IgD-negative memory B cell (primary cell): ENCODE measurements around the gene ABCC3. TPM values are rescaled to one million over a fixed set of nuclear protein-coding genes. Genes with fewer than 3 reads are reported as not detected.

Source experiments
- H3K27ac Mint-ChIP-seq, 3 donors: one replicate each; pipeline ENCODE4 v1.8.0; 2020 to 2022; ENCODE audit warnings: mild to moderate bottlenecking in 3 of 3, mixed read lengths in 3 of 3, moderate library complexity in 1 of 3
- H3K27me3 Mint-ChIP-seq: one replicate; pipeline ENCODE4 v1.8.0; 2021; ENCODE audit warnings: mixed read lengths
- H3K36me3 Mint-ChIP-seq: one replicate; pipeline ENCODE4 v1.8.0; 2020; ENCODE audit warnings: mild to moderate bottlenecking, mixed read lengths
- H3K4me1 Mint-ChIP-seq, 3 donors: one replicate each; pipeline ENCODE4 v1.8.0; 2020 to 2022; ENCODE audit warnings: mixed read lengths in 3 of 3, mild to moderate bottlenecking in 1 of 3
- H3K4me3 Mint-ChIP-seq, 4 donors: one replicate each; pipeline ENCODE4 v1.8.0; 2020 to 2022; ENCODE audit warnings: mild to moderate bottlenecking in 4 of 4, mixed read lengths in 4 of 4, moderate library complexity in 3 of 4
- H3K9me3 Mint-ChIP-seq, 3 donors: one replicate each; pipeline ENCODE4 v1.8.0; 2020 to 2021; ENCODE audit warnings: mixed read lengths in 3 of 3, mild to moderate bottlenecking in 1 of 3
- polyA plus RNA-seq: library from polyadenylated mRNA; unstranded; fragments of 300-500 nt; fragmentation: Illumina TruSeq; gene quantifications from one replicate; pipeline ENCODE4 v1.2.3, GENCODE V29; 2021

Gene ABCC3
- polyA plus RNA-seq, 1 donor from 2014 or later, result 0.91 TPM

DNA sequence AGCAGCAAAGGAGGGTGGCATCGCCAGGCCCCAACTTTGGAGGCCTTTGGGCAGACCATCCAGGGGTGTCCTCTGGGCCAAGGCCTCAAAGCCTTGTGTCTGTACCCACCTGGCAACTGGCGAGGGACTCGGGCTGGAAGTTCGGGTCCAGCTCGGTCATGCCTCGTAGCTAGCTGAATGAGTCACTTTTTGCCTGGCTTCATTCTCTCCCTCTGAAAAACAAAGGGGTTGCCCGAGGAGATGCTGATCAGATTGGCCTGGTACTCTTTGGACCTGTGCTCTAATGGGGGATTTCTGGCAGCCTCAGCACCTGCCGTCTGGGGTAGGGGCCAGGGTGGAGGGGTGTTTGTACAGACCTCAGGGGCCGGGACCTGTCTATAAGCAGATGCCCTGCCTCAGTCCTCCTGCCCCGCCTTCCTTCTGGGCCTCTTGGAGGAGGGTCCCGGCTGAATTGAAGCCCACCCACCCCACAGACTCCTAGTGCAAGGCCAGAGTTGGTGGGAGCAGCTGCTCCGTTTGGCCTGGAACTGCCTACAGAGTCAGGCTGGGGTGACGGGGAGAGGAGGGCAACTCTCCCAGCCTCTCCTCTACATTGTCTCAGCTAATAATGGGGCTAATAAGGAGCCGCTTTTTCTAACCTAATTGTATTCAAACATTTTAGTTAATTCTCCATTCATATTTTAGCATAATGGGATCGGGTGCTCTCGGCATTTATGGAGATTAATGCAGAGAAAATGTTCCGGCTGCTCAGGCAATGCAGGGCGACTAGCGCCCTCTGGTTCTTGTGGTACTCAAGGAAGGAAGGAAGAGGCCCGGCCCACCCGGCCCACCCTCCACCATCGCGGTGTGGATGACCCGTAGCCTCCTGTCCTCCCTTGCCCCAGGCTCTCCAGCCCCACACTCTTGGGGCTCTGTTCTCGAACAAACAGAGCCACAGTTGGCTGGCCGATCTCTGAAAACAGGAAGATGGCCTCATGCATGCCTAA is 21.4 kb upstream of the ABCC3 start:
- Mint-ChIP-seq H3K27ac (peak overlapping the region in 1 of 3 donors; percentile 43), H3K36me3 (no peaks in the 10 kb centered on the region), H3K27me3 (peaks cover 10% of the 10 kb centered on the region), H3K4me3 (peak overlapping the region in 1 of 4 donors; percentile 60), H3K9me3 (no peaks in the 10 kb centered on the region), H3K4me1 (peaks cover 0 to 4% (median 2%) of the 10 kb centered on the region in 3 donors)

DNA sequence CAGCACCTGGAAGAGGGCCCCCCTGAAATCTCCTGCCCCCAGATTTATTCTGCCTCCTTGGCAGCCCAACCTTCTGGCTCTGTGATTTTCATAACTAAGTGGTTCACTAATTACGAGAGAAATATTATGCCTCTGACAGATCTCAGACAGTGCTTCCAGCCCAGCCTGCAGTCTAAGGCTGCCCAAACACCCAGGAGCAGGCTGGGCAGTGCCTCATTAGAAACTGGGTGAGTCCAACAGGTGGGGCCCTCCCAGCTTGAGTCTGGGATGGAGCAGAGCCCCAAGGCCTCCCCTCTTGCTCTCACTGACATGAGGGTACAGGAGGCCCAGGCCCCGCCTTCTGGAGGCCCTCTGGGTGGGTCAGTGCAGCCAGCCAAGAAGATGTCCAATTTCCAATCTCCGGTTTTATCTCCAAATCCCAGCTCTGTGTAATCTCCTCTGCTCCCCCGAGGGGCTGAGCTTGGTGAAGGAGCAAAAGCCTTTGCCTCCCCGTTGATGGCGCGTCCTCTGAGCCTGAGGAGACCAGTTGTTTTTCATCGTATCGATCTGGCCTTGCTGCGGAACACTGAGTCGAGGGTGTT is 20.1 kb upstream of the ABCC3 start:
- H3K4me1 Mint-ChIP-seq, result peaks cover 0 to 4% (median 2%) of the 10 kb centered on the region in 3 donors
- H3K27ac Mint-ChIP-seq, result no peak overlapping the region
- H3K4me3 Mint-ChIP-seq, result peak overlapping the region in 1 of 4 donors; percentile 77
- H3K27me3 Mint-ChIP-seq, result peaks cover 9% of the 10 kb centered on the region
- H3K36me3 Mint-ChIP-seq, result no peaks in the 10 kb centered on the region
- H3K9me3 Mint-ChIP-seq, result no peaks in the 10 kb centered on the region

DNA sequence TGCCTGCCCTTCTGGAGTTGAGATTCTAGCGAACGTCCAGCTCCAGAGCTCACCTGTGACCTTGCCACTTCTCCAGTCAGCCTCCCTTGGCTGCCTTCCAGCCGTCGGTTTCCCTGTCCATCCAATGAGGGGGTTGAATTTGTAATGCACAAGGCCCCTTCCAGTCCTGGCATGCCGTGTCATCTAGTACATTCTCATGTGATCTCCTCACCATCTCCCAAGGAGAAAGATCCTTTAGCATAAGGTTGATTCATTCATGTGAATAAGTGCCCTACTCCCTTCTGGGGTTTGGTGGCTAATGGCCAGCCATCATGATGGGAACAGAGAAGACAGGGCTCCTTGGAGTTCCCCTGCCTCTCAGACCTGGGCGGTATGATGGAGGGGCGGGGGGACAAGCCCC is 18.9 kb upstream of the ABCC3 start:
- Mint-ChIP-seq H3K9me3 (no peaks in the 10 kb centered on the region), H3K4me1 (peaks cover 0 to 4% (median 2%) of the 10 kb centered on the region in 3 donors), H3K36me3 (no peaks in the 10 kb centered on the region), H3K27ac (no peak overlapping the region), H3K27me3 (peaks cover 9% of the 10 kb centered on the region), H3K4me3 (peak overlapping the region in 1 of 4 donors; percentile 22)

DNA sequence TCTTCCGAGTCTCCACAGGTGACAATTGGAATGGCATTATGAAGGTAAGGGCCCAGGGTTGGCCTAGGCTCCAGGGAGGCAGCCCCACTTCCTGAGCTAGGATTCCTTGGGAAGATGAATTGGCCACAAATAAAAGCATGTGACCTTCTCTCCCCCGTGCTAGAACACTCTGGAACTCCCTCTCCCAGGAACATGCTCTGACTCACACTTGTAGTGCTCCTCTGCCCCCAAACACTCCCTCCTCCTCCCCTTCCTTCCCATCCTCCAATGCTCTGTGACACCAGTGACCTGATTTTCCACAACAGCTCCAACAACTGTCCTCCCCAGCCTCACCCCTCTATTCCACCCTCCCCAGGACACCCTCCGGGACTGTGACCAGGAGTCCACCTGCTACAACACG is 16.4 kb upstream of the ABCC3 start:
- H3K36me3 Mint-ChIP-seq, result no peaks in the 10 kb centered on the region
- H3K27ac Mint-ChIP-seq, result no peak overlapping the region
- H3K4me3 Mint-ChIP-seq, result no peak overlapping the region
- H3K9me3 Mint-ChIP-seq, result no peaks in the 10 kb centered on the region
- H3K27me3 Mint-ChIP-seq, result peaks cover 11% of the 10 kb centered on the region
- H3K4me1 Mint-ChIP-seq, result peaks cover 0 to 4% (median 2%) of the 10 kb centered on the region in 3 donors

DNA sequence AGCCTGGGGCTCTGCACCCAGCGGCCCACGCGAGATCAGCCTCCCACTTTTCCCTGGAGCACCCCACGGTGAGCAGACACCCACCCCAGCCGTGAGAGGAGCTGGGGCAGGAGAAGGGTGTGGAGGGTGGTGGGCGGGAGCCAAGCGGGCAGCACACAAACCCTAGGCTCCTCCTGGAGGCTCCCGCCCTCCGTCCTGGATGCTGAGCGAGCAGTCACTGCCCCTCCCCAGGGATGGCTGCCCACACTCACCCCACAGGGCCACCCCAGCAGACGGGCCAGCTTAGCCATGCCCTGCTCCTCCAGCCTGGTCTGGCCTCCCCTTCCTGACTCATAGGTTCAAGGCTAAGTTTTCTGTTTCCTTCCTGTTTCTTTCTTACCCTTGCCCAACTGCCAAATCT is 15.7 kb upstream of the ABCC3 start:
- Mint-ChIP-seq H3K27ac (no peak overlapping the region), H3K36me3 (no peaks in the 10 kb centered on the region), H3K27me3 (peaks cover 11% of the 10 kb centered on the region), H3K4me1 (peaks cover 0 to 4% (median 2%) of the 10 kb centered on the region in 3 donors), H3K4me3 (no peak overlapping the region), H3K9me3 (no peaks in the 10 kb centered on the region)

DNA sequence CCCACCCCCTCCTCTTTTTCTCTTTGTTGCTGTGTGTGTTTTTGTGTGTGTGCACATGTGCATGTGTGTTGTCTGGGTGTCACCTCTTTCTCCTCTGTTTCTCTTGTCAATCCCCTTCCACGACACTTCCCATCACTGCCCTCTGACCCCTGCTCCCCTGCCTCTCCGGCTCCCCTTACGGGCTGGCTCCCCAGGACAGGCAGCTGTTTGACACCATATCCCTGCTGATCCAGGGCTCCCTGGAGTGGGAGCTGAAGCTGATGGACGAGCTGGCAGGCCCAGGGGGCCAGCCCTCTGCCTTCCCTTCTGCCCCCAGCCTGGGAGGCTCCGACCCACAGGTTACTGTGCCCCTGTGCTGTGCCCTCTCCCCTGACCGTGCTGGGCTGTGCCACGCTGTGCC is 15.2 kb upstream of the ABCC3 start:
- Mint-ChIP-seq H3K36me3 (no peaks in the 10 kb centered on the region), H3K4me3 (no peak overlapping the region), H3K27ac (no peak overlapping the region), H3K27me3 (peaks cover 11% of the 10 kb centered on the region), H3K9me3 (no peaks in the 10 kb centered on the region), H3K4me1 (no peaks in the 10 kb centered on the region)

DNA sequence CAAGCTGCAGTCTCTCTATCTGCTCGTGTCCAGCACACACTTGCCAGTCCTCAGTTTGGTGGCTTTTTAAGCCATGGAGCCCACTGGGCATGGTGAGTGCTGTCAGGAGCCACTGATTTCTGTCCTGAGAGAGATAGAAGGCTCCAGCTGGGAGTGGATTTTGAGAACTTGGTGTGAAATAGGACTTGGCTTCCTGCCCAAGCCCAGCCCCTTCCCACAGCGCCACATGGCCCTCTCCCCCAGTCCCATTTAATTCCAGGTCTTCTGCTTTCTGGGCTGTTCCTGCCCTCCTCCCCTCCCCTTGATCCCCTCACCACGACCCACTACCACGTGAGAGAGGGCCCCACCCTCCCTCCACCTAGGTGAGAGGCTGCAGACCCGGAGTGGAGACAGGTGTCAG is 14.4 kb upstream of the ABCC3 start:
- H3K4me3 Mint-ChIP-seq, result no peak overlapping the region
- H3K27me3 Mint-ChIP-seq, result peaks cover 12% of the 10 kb centered on the region
- H3K9me3 Mint-ChIP-seq, result no peaks in the 10 kb centered on the region
- no peak overlapping the region for H3K27ac Mint-ChIP-seq
- H3K4me1 Mint-ChIP-seq, result no peaks in the 10 kb centered on the region
- H3K36me3 Mint-ChIP-seq, result no peaks in the 10 kb centered on the region

DNA sequence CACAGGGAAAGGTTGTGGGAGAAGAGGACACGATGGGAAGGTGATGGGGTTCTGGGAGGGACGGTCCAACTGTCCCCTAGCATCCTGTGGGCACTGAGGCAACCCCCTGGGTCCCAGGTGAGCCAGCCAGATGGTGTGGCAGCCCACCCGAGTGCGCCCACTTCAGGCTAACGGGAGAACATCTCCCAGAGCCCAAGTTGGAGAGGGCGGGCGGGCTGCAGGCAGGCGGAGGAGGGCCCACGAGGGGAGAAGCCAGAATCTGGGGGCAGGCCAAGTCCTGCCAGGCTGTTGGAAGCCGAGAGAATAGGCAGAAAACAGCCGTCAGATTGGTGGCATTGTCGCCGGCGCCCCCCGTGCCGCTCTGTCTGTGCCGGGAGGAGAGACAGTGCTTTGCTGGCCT is 13.8 kb upstream of the ABCC3 start:
- Mint-ChIP-seq H3K36me3 (no peaks in the 10 kb centered on the region), H3K9me3 (no peaks in the 10 kb centered on the region), H3K27me3 (peaks cover 18% of the 10 kb centered on the region), H3K4me1 (peaks cover 0 to 4% (median 0%) of the 10 kb centered on the region in 3 donors), H3K27ac (no peak overlapping the region), H3K4me3 (no peak overlapping the region)

DNA sequence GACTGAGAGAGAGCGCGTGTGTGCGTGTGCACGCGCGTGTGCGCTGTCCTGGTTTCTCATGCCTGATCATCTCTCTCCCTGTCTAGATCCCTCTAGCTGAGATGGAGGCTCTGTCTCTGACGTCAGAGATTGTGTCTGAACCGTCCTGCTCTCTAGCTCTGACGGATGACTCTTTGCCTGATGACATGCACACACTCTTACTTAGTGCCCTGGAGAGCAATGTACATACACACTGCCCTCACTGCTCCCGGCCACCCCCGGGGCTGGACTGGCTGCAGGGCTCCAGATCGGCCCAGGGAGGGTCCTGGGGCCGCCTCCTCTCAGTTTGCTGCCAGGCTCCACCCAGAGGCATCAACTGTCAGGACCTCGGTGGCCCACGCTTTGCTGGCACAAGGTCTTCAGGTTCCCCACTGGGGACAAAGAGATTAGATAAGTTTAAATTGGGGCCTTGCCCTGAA is 13.1 kb upstream of the ABCC3 start:
- H3K36me3 Mint-ChIP-seq, result no peaks in the 10 kb centered on the region
- peaks cover 0 to 4% (median 0%) of the 10 kb centered on the region in 3 donors for H3K4me1 Mint-ChIP-seq
- peaks cover 20% of the 10 kb centered on the region for H3K27me3 Mint-ChIP-seq
- H3K4me3 Mint-ChIP-seq, result no peak overlapping the region
- H3K27ac Mint-ChIP-seq, result no peak overlapping the region
- no peaks in the 10 kb centered on the region for H3K9me3 Mint-ChIP-seq

DNA sequence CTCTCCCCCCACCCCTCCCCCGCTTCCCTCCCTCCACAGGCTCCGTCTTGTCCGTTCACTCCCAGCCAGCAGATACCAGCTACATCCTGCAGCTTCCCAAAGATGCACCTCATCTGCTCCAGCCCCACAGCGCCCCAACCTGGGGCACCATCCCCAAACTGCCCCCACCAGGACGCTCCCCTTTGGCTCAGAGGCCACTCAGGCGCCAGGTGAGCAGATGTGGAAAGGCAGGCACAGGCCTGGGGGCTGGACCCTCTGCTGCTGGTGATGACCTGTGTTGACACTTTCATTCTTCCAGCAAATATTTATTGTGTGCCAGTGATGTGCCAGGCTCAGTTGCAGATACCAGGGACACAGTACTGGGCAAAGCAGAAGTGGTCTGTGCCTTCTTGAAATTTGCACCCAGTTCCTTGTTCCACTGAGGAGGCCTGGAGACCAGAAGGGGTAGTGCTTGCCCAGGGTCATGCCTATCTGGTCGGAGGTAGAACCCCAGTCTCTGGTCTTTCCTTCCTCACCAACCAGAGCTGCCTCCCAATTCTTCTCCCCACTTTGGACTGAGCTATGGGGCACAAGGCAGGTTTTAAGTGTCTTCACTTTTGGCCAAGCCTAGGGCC is 10.3 kb upstream of the ABCC3 start:
- H3K36me3 Mint-ChIP-seq, result no peaks in the 10 kb centered on the region
- H3K9me3 Mint-ChIP-seq, result no peaks in the 10 kb centered on the region
- H3K27ac Mint-ChIP-seq, result no peak overlapping the region
- H3K27me3 Mint-ChIP-seq, result peaks cover 31% of the 10 kb centered on the region
- H3K4me3 Mint-ChIP-seq, result no peak overlapping the region
- peaks cover 0 to 4% (median 0%) of the 10 kb centered on the region in 3 donors for H3K4me1 Mint-ChIP-seq

DNA sequence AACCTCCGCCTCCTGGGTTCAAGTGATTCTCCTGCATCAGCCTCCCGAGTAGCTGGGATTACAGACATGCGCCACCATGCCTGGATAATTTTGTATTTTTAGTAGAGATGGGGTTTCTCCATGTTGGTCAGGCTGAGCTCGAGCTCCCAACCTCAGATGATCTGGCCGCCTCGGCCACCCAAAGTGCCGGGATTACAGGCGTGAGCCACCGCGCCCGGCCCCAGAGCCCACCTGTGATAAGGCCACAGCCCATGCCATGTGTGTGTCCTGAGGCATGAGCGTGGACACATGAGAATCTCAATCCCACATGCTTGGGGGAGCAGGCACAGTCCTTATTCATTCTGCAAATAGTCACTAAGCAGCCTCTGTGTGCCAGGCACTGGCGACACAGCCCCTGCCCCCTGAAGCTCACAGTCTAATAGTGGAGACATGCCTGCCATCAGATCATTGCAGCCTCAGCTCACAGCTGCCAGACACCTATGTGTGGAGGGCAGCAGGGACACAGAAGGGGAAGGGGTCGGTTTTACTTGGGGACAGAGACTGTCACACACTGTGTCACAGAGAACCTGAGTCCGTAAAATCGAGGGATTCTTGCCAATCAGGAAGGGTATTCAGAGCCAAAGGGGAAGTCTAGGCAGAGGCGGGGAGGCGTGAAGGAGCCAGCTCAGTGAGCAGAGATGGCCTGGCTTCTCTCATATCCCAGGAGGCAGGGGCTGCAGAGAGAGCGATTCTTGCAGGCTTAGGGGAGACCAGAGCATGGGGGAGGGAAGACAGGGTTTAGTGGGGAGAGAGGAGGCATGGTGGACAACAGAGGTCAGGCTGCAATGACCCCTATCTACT is 9.4 kb upstream of the ABCC3 start:
- Mint-ChIP-seq H3K27ac (peak overlapping the region in 1 of 3 donors; percentile 9), H3K9me3 (no peaks in the 10 kb centered on the region), H3K4me1 (peaks cover 0 to 4% (median 0%) of the 10 kb centered on the region in 3 donors), H3K4me3 (no peak overlapping the region), H3K27me3 (peaks cover 29% of the 10 kb centered on the region), H3K36me3 (no peaks in the 10 kb centered on the region)

DNA sequence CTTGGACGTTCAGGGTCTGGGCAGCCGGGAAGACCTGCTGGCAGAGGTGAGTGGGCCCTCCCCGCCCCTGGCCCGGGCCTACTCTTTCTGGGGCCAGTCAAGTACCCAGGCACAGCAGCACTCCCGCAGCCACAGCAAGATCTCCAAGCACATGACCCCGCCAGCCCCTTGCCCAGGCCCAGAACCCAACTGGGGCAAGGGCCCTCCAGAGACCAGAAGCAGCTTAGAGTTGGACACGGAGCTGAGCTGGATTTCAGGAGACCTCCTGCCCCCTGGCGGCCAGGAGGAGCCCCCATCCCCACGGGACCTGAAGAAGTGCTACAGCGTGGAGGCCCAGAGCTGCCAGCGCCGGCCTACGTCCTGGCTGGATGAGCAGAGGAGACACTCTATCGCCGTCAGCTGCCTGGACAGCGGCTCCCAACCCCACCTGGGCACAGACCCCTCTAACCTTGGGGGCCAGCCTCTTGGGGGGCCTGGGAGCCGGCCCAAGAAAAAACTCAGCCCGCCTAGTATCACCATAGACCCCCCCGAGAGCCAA is 8.6 kb upstream of the ABCC3 start:
- Mint-ChIP-seq H3K36me3 (no peaks in the 10 kb centered on the region), H3K4me1 (peaks cover 0 to 4% (median 0%) of the 10 kb centered on the region in 3 donors), H3K9me3 (no peaks in the 10 kb centered on the region), H3K27ac (no peak overlapping the region), H3K4me3 (no peak overlapping the region), H3K27me3 (peaks cover 29% of the 10 kb centered on the region)

DNA sequence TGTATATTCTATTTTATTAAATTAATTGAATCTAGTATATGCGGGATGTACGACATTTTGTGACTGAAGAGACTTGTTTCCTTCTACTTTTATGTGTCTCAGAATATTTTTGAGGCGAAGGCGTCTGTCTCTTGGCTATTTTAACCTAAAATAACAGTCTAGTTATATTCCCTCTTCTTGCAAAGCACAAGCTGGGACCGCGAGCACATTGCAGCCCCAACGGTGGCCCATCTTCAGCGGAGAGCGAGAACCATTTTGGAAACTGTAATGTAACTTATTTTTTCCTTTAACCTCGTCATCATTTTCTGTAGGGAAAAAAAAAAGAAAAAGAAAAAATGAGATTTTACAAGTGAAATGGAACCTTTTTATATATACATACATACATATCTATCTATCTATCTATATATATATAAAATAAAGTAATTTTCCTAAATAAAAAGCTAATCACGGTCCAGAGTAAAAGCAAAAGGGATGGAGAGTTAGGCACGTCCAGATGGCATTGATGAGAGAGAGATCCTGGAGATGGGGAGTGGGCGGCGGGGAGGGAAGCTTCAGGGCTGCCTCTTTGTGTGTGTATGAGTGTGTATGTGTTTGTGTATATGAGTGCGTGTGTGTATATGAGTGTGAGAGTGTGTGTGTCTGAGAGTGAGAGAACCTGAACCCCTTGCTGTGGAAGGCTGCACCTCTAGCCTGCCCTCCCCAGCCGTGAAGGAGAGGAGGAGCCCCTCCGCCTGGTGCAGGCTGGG is 7.5 kb upstream of the ABCC3 start:
- H3K4me3 Mint-ChIP-seq, result no peak overlapping the region
- H3K4me1 Mint-ChIP-seq, result peaks cover 0 to 4% (median 3%) of the 10 kb centered on the region in 3 donors
- peaks cover 32% of the 10 kb centered on the region for H3K27me3 Mint-ChIP-seq

More for the DNA sequence above, 7.5 kb upstream of the ABCC3 start:
- H3K9me3 Mint-ChIP-seq, result no peaks in the 10 kb centered on the region
- H3K27ac Mint-ChIP-seq, result no peak overlapping the region
- H3K36me3 Mint-ChIP-seq, result no peaks in the 10 kb centered on the region
